Measurements from ENCODE around the gene P2RX4.

P2RX4 gene

DNA sequence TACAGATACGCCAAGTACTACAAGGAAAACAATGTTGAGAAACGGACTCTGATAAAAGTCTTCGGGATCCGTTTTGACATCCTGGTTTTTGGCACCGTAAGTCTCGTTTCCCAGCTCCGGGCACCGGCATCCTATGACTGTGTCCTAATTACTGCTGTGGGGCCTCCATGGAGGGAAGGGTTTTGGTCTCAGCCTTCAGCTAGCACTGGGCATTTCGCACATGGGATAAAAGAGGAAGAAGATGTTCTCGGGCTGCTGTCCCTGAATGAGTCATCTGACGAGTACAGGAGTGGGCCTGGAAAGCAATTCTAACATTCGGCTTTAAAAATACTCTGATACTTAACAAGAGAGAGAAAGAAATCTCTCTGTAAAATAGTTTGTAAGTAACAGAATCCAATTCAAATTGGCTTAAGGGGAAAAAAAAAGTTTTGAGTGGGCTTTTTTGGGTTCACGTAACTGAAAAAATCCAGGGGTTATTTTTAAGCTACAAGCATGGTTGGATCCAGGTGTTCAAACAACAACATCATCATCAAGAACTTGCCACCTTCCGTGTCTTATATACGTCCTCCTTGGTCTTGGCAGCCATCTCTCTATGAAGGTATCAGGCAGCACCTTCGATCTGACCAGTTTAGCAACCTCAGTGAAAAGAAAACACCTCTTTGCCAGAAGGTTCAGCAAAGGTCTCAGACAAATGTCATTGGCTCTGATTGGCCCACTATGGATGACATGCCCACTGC is 34.4 kb upstream of the P2RX4 start:
- Histone ChIP-seq H3K4me3 (ENCODE audit: low read length) (no peak overlapping the region), H3K27me3 (replicated peaks; ENCODE audit: insufficient read depth, low read length) (no peaks in the 10 kb centered on the region), H3K9ac (ENCODE audit: low read length) (no peak overlapping the region), H3K27ac (ENCODE audit: low read length) (no peak overlapping the region), H3K4me1 (ENCODE audit: low read length) (no peaks in the 10 kb centered on the region), H3K79me2 (ENCODE audit: low read length) (no peaks in the 10 kb centered on the region), H3K4me2 (ENCODE audit: low read depth, low read length) (no peak overlapping the region), H3K9me2 (replicated peaks; ENCODE audit: insufficient read depth, low read length) (no peaks in the 10 kb centered on the region), H3K9me3 (replicated peaks; ENCODE audit: insufficient read depth, low read length) (no peaks in the 10 kb centered on the region), H4K20me1 (ENCODE audit: insufficient read depth, low read length) (no peaks in the 10 kb centered on the region), H3F3A (ENCODE audit: insufficient read depth, low read length) (no peaks in the 10 kb centered on the region), H3K36me3 (replicated peaks; ENCODE audit: insufficient read depth, low read length) (no peaks in the 10 kb centered on the region), H2AFZ (ENCODE audit: low read length) (no peak overlapping the region)
- no peak for DNase-seq
- TF ChIP-seq, protein P1, sequence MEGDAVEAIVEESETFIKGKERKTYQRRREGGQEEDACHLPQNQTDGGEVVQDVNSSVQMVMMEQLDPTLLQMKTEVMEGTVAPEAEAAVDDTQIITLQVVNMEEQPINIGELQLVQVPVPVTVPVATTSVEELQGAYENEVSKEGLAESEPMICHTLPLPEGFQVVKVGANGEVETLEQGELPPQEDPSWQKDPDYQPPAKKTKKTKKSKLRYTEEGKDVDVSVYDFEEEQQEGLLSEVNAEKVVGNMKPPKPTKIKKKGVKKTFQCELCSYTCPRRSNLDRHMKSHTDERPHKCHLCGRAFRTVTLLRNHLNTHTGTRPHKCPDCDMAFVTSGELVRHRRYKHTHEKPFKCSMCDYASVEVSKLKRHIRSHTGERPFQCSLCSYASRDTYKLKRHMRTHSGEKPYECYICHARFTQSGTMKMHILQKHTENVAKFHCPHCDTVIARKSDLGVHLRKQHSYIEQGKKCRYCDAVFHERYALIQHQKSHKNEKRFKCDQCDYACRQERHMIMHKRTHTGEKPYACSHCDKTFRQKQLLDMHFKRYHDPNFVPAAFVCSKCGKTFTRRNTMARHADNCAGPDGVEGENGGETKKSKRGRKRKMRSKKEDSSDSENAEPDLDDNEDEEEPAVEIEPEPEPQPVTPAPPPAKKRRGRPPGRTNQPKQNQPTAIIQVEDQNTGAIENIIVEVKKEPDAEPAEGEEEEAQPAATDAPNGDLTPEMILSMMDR (IDR thresholded peaks at IDR 0.05; ENCODE audit: low read length): no peak
- no peak for TF ChIP-seq EZH2phosphoT487 (IDR thresholded peaks at IDR 0.05; ENCODE audit: low read length)
- no peak for TF ChIP-seq EZH2 (optimal IDR thresholded peaks at IDR 0.05; ENCODE audit: low read depth, low read length)

DNA sequence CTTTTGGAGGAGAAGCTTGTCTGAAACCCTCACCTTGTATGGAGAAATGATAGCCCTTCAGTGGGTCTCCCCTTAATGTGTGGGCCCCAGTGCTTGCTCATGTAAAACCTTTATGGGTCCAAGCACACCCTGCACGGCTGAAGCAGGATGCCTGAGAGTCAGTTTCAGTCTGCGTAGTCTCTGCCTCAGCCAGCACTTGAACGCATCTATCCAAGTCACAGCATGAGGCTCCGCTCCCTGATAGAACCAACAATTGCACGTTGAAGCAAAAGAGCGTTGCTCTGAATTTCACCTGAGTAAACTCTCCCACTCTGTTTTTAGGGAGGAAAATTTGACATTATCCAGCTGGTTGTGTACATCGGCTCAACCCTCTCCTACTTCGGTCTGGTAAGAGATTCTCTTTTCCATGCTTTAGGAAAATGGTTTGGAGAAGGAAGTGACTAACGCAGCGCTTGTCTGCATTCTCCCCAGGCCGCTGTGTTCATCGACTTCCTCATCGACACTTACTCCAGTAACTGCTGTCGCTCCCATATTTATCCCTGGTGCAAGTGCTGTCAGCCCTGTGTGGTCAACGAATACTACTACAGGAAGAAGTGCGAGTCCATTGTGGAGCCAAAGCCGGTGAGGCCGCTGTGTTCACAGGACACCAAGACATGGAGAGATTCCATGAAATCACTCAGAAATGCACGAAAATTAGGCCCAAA is 33.0 kb upstream of the P2RX4 start:
- Histone ChIP-seq H3K9me3 (replicated peaks; ENCODE audit: insufficient read depth, low read length) (no peaks in the 10 kb centered on the region), H3K27ac (ENCODE audit: low read length) (no peak overlapping the region), H3K4me2 (ENCODE audit: low read depth, low read length) (no peak overlapping the region), H3K9ac (ENCODE audit: low read length) (no peak overlapping the region), H3K4me1 (ENCODE audit: low read length) (no peaks in the 10 kb centered on the region), H3K36me3 (replicated peaks; ENCODE audit: insufficient read depth, low read length) (no peaks in the 10 kb centered on the region), H4K20me1 (ENCODE audit: insufficient read depth, low read length) (no peaks in the 10 kb centered on the region), H3F3A (ENCODE audit: insufficient read depth, low read length) (no peaks in the 10 kb centered on the region), H2AFZ (ENCODE audit: low read length) (no peak overlapping the region), H3K4me3 (ENCODE audit: low read length) (no peak overlapping the region), H3K27me3 (replicated peaks; ENCODE audit: insufficient read depth, low read length) (no peaks in the 10 kb centered on the region), H3K9me2 (replicated peaks; ENCODE audit: insufficient read depth, low read length) (no peaks in the 10 kb centered on the region), H3K79me2 (ENCODE audit: low read length) (no peaks in the 10 kb centered on the region)
- no peak for DNase-seq
- TF ChIP-seq EZH2 (optimal IDR thresholded peaks at IDR 0.05; ENCODE audit: low read depth, low read length): no peak
- no peak for TF ChIP-seq EZH2phosphoT487 (IDR thresholded peaks at IDR 0.05; ENCODE audit: low read length)
- TF ChIP-seq, protein P1 (IDR thresholded peaks at IDR 0.05; ENCODE audit: low read length): no peak

DNA sequence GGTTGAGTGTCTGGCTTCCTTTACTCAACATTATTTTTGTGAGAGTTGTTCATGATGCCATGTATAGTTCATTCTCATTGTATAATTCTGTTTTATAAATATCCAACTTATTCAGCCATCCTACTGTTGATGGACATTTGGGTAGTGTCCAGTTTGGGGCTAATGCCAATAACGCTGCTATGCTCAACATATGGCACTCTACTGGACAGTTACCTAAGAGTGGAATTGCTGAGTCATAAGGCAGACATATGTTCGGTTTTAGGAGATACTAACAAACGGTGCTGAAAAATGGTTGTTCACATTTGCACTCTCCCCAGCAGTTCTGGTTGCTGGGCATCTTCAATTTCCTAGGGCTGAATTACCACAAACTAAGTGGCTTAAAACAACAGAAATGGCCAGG is 28.7 kb upstream of the P2RX4 start:
- TF ChIP-seq EZH2phosphoT487 (IDR thresholded peaks at IDR 0.05; ENCODE audit: low read length) (no peak), EZH2 (optimal IDR thresholded peaks at IDR 0.05; ENCODE audit: low read depth, low read length) (no peak)
- TF ChIP-seq, protein P1 (IDR thresholded peaks at IDR 0.05; ENCODE audit: low read length): no peak
- H3K27me3 ChIP-seq (replicated peaks; ENCODE audit: insufficient read depth, low read length): no peaks in the 10 kb centered on the region
- no peaks in the 10 kb centered on the region for H3K36me3 ChIP-seq (replicated peaks; ENCODE audit: insufficient read depth, low read length)
- H3K9me2 ChIP-seq (replicated peaks; ENCODE audit: insufficient read depth, low read length): no peaks in the 10 kb centered on the region
- no peaks in the 10 kb centered on the region for H3K79me2 ChIP-seq (ENCODE audit: low read length)
- no peak overlapping the region for H3K4me3 ChIP-seq (ENCODE audit: low read length)
- H3K4me2 ChIP-seq (ENCODE audit: low read depth, low read length): no peak overlapping the region
- H3K4me1 ChIP-seq (ENCODE audit: low read length): no peaks in the 10 kb centered on the region
- H3K9me3 ChIP-seq (replicated peaks; ENCODE audit: insufficient read depth, low read length): no peaks in the 10 kb centered on the region
- no peak for DNase-seq
- no peaks in the 10 kb centered on the region for H4K20me1 ChIP-seq (ENCODE audit: insufficient read depth, low read length)
- no peak overlapping the region for H2AFZ ChIP-seq (ENCODE audit: low read length)
- H3K9ac ChIP-seq (ENCODE audit: low read length): no peak overlapping the region
- H3F3A ChIP-seq (ENCODE audit: insufficient read depth, low read length): no peaks in the 10 kb centered on the region
- H3K27ac ChIP-seq (ENCODE audit: low read length): no peak overlapping the region
